Astrocyte of the spinal cord (primary cell): ENCODE results near the gene MANEA.

ENCODE experiments used
- DNase-seq: peaks from one replicate; pipeline ENCODE4 v3.0.0; 2011; ENCODE audit warnings: low read depth, low spot score
- H3K4me3 ChIP-seq: 2 replicates; pipeline ENCODE4 v1.5.1; 2011; ENCODE audit warnings: low read depth, mild to moderate bottlenecking, low read length, moderate library complexity
- in situ Hi-C: cut with HindIII; loops from 2 replicates; pipeline ENCODE4 v1.10.0; 2017; ENCODE audit warnings: low sequenced_read_pairs
- TF ChIP-seq, protein P1 (sequence below): IDR thresholded peaks from 2 replicates; pipeline ENCODE4 v1.5.1; 2012; ENCODE audit warnings: low read depth, mild to moderate bottlenecking, low read length, inconsistent platforms

The MANEA gene

DNA sequence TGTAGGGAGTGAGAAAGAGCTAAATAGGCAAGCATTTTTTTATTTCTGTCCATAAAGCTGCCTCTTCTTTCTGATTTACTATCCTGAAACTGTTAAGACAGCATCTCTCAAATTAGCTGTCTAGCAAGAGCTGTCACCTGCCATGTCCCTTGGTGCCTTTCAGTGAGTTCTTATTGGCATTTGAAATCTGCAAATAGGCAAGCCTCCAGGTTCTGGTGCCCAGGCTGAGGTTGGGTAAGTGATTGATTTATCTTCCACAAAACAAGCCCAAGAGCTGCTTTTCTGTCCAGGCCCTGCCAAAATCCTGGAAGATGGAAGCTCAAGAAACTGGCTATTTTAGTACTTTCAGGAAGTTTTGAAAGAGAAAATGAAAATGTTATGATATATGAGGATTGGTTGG, 22.4 kb downstream of the MANEA start:
- in situ Hi-C loops: no loop called here
- no peak overlapping the region for H3K4me3 ChIP-seq
- DNase-seq: no peak
- TF ChIP-seq, protein P1, sequence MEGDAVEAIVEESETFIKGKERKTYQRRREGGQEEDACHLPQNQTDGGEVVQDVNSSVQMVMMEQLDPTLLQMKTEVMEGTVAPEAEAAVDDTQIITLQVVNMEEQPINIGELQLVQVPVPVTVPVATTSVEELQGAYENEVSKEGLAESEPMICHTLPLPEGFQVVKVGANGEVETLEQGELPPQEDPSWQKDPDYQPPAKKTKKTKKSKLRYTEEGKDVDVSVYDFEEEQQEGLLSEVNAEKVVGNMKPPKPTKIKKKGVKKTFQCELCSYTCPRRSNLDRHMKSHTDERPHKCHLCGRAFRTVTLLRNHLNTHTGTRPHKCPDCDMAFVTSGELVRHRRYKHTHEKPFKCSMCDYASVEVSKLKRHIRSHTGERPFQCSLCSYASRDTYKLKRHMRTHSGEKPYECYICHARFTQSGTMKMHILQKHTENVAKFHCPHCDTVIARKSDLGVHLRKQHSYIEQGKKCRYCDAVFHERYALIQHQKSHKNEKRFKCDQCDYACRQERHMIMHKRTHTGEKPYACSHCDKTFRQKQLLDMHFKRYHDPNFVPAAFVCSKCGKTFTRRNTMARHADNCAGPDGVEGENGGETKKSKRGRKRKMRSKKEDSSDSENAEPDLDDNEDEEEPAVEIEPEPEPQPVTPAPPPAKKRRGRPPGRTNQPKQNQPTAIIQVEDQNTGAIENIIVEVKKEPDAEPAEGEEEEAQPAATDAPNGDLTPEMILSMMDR: no peak

DNA sequence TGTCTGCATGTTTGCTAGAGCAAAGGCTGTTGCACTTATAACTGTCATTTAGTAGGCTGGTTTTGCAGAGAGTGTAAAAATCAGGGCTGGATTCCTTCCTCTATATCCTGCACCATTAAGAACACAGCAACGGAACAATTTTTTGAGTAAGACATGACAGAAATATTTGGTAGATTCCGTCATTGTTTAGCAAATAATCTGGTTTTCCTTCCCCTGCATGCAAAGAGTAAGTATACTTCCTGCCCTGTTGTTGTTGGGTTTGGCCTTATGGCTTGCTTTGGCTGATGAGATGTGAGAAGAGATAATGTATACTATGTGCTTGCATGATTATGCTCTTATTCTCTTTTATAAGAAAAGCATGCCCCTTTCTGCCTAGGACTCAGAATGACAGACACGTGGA, 23.8 kb downstream of the MANEA start:
- TF ChIP-seq, protein P1: no peak
- no peak overlapping the region for H3K4me3 ChIP-seq
- DNase-seq: no peak
- in situ Hi-C loops: no loop called here

DNA sequence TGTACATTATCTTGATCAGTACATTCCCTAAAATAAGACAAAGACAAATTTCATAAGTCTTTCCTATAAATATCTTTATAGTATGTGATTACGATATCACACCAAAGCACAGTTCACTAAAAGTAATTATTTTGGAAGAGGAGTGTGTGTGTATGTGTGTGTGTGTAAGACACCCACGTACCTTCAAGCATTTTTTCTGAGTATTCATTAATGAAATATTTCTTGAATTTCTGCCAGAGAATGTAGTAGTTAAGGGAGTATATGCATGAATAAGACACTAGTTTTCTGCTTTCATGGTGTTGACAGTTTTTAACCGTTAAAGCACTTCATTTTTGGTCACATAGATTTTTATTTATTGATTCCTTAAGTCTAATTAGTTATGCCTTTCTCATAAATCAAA, 36.8 kb downstream of the MANEA start:
- no peak overlapping the region for H3K4me3 ChIP-seq
- in situ Hi-C loops: no loop called here

DNA sequence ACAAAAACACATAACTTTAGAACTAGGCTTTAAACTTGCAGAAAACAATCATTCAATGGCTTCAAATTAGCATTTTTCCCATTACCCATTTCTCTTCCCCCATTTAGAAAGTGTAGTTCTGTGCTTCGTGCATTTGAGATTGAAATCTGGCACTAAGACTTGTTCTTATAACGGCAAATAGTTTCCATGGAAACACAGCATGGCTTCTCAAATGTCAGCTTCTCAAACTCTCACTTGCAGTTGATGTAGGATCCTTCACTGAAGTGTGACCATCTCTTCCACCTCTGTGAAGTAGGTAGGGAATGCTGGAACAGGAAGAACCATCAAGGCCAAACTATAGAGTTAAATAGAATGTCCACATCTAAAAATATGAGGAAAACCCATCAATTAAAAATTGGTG, 52.2 kb downstream of the MANEA start:
- TF ChIP-seq, protein P1: no peak
- DNase-seq: no peak
- in situ Hi-C loops: no loop called here

More for the DNA sequence above, 36.8 kb downstream of the MANEA start:
- TF ChIP-seq, protein P1: no peak
- no peak for DNase-seq

DNA sequence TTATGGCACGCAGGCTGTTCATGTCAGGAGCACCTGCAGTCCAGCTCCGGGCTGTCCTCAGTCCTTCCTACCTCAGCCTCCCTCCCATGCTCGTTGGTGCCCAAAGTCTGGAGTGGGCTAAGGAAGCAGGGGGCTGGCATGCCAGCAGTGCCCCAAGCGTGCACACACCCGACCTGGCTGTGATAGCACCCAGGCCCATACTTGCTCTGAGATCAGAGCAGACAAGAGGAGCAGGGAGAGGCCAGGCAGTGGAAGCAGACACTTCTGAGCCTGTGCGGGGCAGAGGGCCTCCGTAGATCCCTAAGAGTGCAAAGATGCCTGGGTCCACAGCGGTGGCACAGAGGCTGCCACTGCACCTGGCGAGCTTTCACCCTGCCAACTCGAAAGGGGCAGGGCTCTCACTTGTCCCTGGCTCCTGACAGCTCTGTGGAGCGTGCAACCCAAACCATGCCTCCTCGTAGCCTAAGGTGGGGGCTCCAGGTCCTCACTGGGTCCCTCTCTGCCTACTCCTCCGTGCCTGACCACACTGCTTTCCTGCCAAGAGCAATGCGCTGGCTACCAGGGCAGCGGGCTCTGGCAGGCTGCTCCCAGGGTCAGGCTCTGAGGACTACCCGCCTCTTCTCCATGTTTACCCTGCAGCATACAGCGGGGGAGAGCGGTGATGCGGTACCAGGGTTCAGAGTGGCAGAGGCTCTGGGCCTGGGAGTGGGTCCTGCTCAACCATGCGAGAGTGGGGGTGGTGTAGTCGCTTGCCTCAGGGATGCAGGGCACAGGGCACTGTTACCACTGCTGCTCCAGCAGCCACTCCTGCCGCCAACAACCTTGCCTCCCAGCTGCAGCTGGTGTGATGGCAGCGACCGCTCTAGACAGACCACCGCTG, 59.5 kb downstream of the MANEA start:
- H3K4me3 ChIP-seq: no peak overlapping the region
- in situ Hi-C loops: no loop called here
- no peak for DNase-seq
- TF ChIP-seq, protein P1: no peak

More for the DNA sequence above, 52.2 kb downstream of the MANEA start:
- no peak overlapping the region for H3K4me3 ChIP-seq

DNA sequence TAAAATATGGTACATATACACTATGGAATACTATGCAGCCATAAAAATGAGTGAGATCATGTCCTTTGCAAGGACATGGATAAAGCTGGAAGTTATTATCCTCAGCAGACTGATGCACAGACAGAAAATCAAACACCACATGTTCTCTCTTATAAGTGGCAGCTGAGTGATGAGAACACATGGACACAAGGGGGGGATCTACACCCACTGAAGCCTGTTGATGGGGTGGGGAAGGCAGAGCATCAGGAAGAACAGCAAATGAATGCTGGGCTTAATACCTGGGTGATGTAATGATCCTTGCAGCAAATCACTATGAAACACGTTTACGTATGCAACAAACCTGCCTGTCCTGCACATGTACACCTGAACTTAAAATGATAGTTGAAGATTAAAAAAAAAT, 71.3 kb downstream of the MANEA start:
- no peak for DNase-seq
- TF ChIP-seq, protein P1: no peak
- H3K4me3 ChIP-seq: no peak overlapping the region
- in situ Hi-C loops: no loop called here
